ENCODE data around the gene LRFN2.

Gene LRFN2

DNA sequence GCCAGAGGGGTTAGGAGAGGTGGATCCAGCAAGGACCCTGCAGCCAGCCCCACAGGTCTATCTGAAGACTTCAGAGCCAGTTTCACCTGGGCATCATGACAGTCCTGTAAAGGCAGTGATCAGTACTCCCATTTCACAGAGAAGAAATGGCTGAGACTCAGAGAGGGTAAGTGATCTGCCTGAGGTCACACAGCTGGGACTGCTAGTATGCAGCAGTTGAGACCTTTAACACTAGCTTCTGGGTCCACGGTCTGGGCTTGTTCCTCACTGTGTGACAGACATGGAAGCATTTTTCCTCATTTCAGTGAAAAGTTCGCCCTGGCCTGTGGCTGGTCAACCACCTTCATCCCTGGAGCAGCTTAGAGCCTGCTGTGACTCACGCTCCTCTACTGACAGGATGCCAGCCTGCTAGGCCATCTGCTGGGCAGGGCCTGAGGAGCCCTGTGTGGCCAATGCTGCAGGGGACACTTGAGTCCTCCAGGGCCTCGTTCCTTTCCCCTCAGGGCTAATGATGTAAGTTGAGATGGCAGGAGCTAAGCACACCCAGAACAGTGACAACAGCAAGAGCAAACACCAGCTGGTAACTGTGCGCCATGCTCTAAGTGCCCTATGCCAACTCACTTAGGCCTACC is 192.0 kb downstream of the LRFN2 start:
- no peak for FAIRE-seq

- no peak for FAIRE-seq
Measured at GRCh38 chr6:40394381-40394780, 192.8 kb downstream of the LRFN2 start.

DNA sequence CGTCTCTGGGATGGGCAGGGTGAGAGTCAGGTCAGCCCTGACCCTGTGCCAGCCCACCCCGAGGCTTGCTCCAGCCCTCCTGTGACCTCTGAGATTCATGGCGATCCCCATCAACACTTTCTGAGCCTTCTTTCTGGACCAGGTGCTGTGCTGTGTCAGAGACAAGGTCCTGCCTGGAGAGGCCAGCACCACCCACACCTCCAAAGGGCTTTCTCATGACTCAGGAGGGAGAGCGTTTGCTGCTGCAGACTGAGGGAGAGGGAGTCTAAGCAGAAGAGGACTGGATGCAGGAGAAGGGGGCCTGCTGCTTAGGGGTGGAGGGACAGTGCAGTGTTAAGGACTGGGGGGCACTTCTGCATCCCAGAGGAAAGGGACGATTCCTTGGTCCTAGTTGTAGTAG is 193.5 kb downstream of the LRFN2 start:
- FAIRE-seq, result no peak

GRCh38 chr6:40392589-40392988 is 194.6 kb downstream of the LRFN2 start:
- FAIRE-seq, result no peak

- FAIRE-seq, result no peak
Measured at GRCh38 chr6:40391851-40392517, 195.2 kb downstream of the LRFN2 start.

- FAIRE-seq, result no peak
Measured at GRCh38 chr6:40391086-40391485, 196.1 kb downstream of the LRFN2 start.

DNA sequence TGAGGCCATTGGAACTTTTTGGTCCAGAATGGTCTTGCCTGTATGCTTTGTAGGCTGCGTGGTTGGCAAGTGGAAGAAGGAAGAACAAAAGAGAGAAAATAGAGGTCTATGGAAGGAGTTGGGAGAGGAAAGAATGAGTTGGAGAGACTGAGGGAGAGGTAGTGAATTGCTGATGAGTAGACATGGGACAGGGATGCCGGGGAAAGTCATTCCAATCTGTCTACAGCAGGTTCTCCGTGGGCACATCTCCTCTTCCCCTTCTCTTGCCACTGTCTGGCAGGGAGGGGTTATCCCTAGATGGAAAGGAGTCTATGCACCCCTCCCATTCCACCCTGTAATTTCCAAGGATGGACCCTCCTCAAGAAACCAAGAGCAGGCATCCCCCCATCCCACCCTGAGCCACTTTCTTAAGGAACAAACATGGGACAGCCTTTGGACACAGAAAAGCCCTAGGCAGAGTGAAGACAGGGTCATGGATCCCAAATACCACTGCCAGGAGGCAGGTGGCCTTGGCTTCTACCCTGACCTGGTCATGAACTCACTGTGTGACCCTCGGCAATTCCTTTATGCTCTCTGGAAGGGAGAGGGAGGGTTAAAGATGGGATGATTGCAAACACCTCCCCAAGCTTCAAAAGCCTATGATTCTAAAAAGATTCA is 196.9 kb downstream of the LRFN2 start:
- FAIRE-seq, result no peak

DNA sequence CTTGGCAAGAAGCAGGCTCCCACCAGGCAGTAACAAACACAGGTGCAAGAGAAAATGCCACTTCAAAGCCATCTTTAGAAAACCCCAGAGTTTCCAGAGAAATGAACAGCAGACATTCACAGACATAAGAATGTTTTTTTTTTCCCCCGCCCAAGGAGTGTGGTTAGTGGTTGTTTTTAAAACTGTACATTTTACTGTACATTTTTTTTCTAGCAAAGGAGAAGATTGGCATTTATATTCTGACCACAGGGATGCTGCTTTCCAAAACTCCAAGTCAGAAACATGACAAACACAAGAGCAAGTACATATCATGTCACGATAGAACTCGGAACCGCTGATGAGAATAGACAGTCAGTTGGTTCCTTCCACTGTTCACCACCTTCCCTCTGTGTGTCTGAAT is 197.9 kb downstream of the LRFN2 start:
- FAIRE-seq, result no peak

GRCh38 chr6:40387871-40388264 is 199.3 kb downstream of the LRFN2 start:
- no peak for FAIRE-seq

DNA sequence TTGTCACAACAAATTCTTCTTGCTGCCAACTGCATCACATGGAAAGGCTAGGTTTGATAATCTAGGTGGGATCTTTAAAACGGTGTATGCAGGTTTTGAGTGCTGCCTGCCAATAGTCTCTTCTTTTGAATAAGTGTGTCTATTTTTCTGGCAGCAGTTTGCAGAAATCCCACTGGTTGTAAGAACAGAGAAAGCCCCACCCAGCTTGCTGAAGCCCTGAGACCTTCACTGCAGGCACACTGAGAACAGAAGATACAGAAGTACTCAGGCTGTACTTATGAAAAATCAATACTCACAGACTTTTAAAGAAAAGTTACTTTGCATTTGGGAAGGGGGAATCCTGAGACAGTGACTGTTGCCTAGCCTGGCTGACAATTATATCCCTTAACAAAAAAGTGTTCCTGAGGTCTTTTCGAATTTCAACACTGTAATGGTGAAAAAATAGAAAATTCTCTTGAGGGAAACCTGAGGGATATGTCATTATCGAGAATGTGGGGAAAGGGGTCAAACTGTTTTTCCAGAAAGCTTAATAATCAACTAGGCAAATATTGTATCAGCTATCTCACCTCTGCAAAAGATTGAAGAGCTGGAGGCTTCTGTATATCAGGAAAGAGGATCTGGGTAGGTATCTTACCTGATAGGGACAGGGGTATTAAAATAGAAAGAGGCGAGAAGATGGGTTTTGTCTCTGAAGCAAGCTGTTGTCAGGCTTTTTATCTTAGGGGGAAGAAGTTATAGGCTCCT is 199.9 kb downstream of the LRFN2 start:
- no peak for FAIRE-seq

DNA sequence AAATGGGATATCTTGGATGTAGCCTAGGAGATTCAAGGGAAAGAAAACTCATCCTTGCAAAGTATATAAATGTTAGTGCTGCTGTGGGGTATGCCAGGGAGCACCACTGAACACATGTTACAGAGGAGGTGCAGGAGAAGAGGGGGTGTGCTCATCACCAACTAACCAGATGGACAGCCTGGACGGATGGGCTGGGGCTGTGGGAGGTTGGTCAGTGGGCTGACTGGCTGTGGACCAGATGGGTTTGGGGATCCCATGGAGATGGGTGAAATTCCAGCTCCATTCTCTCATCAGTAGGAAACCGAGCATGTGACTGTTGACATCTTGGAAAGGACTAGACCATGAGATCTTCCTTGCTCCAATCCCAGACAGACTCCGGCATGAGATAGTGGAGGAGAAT is 201.0 kb downstream of the LRFN2 start:
- FAIRE-seq, result no peak

DNA sequence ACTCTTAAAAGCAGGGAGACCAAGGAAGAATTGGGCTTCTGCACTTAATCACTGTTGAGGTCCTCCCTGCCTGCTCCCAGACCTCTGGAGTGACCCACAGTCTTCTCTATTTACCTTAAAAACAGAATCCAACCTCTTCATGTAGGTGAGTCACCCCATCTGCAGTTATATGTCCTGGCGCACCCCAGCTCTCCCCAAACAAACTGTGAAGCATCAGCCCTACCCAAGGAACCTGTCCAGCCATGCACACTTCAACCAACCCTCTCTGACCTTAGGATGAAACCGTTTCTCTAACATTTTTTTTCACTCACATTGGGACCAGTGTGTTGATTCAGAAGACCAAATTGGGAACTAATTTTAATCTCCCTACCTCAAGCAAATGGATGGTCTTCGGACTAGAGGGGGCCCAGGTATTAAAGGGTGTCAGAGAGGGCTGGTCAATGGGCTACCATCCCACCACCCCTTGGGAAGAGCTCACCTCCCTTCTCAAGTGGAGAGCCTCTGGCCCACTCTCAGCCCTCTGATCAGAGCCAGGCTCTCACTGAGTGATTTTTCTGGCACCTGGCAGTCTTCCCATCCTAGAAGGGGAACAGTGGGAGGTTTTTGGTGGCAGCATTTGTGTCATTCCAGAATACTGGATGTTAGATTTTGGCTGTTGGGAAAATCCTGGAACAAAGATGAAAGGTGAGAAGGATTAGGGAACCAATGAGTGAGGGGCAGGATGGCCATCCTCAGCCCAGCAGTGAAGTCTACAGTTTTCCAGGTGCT is 203.6 kb downstream of the LRFN2 start:
- FAIRE-seq, result no peak

DNA sequence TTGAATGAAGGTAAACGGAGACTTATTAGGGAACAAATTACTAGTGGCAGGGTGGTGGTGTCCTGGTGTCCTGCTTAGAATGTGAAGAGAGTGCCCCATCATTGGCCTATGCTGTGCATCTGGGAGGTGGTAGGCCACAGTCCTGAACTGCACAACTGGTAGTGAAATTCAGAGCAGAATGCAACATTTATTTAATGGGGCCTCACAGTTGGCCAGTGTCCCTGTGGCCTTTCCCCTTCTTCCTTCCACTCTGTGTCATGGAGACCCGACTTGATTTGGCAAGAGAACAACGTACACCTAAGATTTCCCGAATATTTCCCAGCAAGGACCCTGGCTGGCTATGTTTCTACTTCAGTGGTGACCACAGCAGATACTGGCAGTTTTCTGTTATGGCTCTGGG is 206.9 kb downstream of the LRFN2 start:
- no peak for FAIRE-seq

DNA sequence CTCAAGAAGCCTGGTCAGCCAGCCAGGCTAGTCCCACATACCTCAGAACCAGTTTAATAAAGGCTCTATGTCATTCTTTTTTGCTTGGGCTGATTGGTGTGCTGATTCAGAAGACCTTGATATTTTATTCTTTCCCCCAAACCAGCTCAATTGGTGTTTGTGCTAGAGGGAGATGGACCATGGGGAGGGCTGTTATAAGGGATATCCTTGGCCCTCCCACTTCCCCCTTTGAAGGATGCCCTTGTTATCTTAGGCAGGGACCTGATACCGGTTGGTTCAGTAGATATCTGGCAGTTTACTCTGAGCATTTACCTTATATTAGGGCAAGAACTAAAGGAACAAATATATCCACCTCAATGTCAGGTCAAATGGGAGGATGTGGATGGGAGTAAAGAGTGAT is 207.4 kb downstream of the LRFN2 start:
- no peak for FAIRE-seq

- no peak for FAIRE-seq
Measured at GRCh38 chr6:40378725-40379074, 208.5 kb downstream of the LRFN2 start.

DNA sequence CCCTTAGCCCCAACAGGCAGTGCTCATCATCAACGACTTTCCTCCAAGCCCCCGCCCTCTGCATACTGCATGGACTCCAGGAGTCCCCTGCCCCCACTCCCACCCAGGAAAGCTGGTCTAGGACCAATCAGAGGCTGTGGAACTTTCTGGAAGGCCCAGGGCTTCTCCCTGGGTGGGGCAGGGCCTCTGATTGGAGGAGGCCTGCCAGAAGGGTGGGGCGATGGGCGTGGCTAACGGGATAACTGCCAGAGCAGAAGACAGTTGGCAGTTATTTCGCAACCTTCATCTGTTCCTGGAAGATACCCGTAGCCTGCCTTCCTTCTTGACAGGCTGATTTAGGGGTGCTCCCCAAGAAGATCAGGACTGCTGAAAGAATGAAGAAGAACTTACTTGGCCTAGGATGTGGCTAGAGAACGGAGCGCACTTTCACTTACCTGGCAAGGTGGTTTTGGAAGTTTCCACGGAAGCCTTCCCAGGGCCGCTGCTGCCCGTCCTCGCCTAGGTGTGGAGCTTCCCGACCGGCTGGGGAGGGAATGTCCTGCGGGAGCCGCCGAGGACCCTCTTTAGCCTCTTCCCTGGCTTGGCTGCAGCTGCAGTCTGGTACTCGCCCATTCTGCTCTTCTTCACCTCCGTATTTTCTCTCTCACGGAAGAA is 209.0 kb downstream of the LRFN2 start:
- no peak for FAIRE-seq

- FAIRE-seq, result no peak
Measured at GRCh38 chr6:40377173-40377806, 209.9 kb downstream of the LRFN2 start.

DNA sequence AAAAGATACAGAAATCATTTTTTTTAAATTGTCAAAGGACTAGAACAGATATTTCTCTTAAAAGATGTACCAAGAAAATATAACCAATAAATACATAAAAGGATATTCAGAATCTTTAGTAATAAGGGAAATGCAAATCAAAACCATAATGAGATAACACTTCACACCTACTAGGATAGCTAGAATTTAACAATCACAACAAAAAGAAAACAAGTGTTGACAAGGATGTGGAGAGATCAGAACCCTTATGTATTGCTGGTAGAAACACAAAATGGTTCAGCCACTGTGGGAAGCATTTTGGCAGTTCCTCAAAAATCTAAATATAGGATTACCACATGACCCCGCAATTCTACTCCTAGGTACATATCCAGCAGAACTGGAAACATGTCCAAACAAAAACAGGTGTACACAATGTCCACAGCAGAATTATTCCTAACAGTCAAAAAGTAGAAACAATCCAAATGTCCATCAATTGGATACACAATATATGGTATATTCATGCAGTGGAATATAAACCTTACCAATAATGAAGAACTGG is 211.0 kb downstream of the LRFN2 start:
- no peak for FAIRE-seq

DNA sequence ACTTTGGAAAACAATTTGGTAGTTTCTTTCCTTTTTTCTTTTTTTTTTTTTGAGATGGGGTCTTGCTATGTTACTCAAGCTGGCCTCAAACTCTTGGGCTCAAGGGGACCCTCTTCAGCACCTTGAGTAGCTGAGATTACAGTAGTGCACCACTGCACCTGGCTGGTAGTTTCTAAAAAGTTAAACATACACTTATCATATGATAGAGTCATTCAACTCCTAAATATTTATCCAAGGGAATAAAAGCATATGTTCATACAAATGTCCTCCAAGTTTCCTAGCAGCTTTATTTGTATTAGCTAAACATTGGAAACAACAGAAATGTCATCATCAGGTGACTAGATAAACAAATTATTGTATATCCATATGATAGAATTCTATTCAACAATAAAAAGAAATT is 213.9 kb downstream of the LRFN2 start:
- FAIRE-seq, result no peak

- FAIRE-seq, result no peak
Measured at GRCh38 chr6:40371621-40372020, 215.5 kb downstream of the LRFN2 start.

- no peak for FAIRE-seq
Measured at GRCh38 chr6:40371095-40371494, 216.1 kb downstream of the LRFN2 start.

DNA sequence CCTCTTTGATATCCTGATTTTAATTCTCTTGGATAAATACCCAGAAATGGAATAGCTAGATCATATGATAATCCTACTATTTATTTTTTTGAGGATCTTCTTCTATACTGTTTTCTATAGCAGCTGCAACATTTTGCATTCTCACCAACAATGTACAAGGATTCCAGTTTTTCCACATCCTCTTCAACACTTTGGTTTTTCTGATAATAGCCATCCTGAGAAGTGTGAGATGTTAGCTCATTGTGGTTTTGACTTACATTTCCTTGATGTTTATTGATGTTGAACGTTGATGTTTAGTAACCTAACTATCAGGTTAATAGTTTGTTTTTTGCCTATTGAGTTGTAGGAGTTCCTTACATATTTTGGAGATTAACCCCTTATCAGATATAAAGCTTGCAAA is 217.3 kb downstream of the LRFN2 start:
- FAIRE-seq, result no peak
